Tongue (tissue), 2 donors: ENCODE results near the gene NOTCH1. TPM values are rescaled to one million over a fixed set of nuclear protein-coding genes. Genes with fewer than 3 reads are reported as not detected.
A peak's percentile ranks its signal among the peaks of the same experiment; 100 is the strongest.
"Not testable (repeated sequence)": the region's sequence is repeated elsewhere in the genome, so short reads cannot be mapped to it uniquely, and the experiment has no call there.

Source experiments
- DNase-seq: peaks from one replicate; pipeline ENCODE4 v3.0.0-alpha.2; 2015
- total RNA-seq: library from RNA; depleted of rRNA; stranded (reverse); fragments of >200 nt; gene quantifications from one replicate; pipeline ENCODE4 v1.2.3, GENCODE V29; 2014

Gene NOTCH1
- total RNA-seq, 1 donor from 2014 or later = 45.4 TPM

- no peak for DNase-seq
Observed at GRCh38 chr9:136578915-136579649, 33.2 kb upstream of the NOTCH1 start.

- DNase-seq = no peak
Observed at GRCh38 chr9:136578626-136578914, 32.7 kb upstream of the NOTCH1 start.

- no peak for DNase-seq
Observed at GRCh38 chr9:136577941-136578625, 32.2 kb upstream of the NOTCH1 start.

- no peak for DNase-seq
Observed at GRCh38 chr9:136576269-136576626, 30.4 kb upstream of the NOTCH1 start.

- no peak for DNase-seq
Observed at GRCh38 chr9:136575626-136576268, 29.9 kb upstream of the NOTCH1 start.

- not testable (repeated sequence) for DNase-seq
Observed at GRCh38 chr9:136574606-136575005, 28.8 kb upstream of the NOTCH1 start.

- DNase-seq = no peak
Observed at GRCh38 chr9:136572828-136573625, 27.2 kb upstream of the NOTCH1 start.

- DNase-seq = peak; percentile 63
Observed at GRCh38 chr9:136572003-136572827, 26.4 kb upstream of the NOTCH1 start.

- DNase-seq = no peak
Observed at GRCh38 chr9:136571531-136571930, 25.7 kb upstream of the NOTCH1 start.

- no peak for DNase-seq
Observed at GRCh38 chr9:136570916-136571315, 25.1 kb upstream of the NOTCH1 start.

GRCh38 chr9:136570191-136570845, 24.5 kb upstream of the NOTCH1 start:
- no peak for DNase-seq

GRCh38 chr9:136569526-136570148, 23.8 kb upstream of the NOTCH1 start:
- DNase-seq = no peak

GRCh38 chr9:136568288-136569081, 22.6 kb upstream of the NOTCH1 start:
- DNase-seq = no peak

- peak; percentile 75 for DNase-seq
Observed at GRCh38 chr9:136567651-136568287, 21.9 kb upstream of the NOTCH1 start.

GRCh38 chr9:136566901-136567300, 21.1 kb upstream of the NOTCH1 start:
- peak; percentile 60 for DNase-seq

GRCh38 chr9:136566553-136566895, 20.7 kb upstream of the NOTCH1 start:
- DNase-seq = no peak

GRCh38 chr9:136565715-136566552, 20.1 kb upstream of the NOTCH1 start:
- DNase-seq = no peak

GRCh38 chr9:136565086-136565714, 19.4 kb upstream of the NOTCH1 start:
- peak; percentile 80 for DNase-seq
